HepG2 (cell line): Measurements from ENCODE around the gene MSI2. TPM values are rescaled to one million over a fixed set of nuclear protein-coding genes. Genes with fewer than 3 reads are reported as not detected.

Experiments used
- HNF4A ChIP-seq: sonication (generic); formaldehyde crosslinking; IDR thresholded peaks from 2 replicates; pipeline ENCODE4 v1.4.0; 2020; ENCODE audit warnings: missing genetic modification reagents
- ISL2 ChIP-seq: sonication (generic); formaldehyde crosslinking; IDR thresholded peaks from 2 replicates; pipeline ENCODE4 v1.5.0; 2020; ENCODE audit warnings: missing genetic modification reagents
- MIER3 ChIP-seq: IDR thresholded peaks from 2 replicates; pipeline ENCODE4 v1.6.1; 2016; ENCODE audit warnings: missing compliant biosample characterization, borderline replicate concordance
- SP140L ChIP-seq: sonication (generic); formaldehyde crosslinking; IDR thresholded peaks from 2 replicates; pipeline ENCODE4 v1.4.0; 2020; ENCODE audit warnings: missing genetic modification reagents, borderline replicate concordance
- ZNF331 ChIP-seq: sonication (generic); formaldehyde crosslinking; IDR thresholded peaks from 2 replicates; pipeline ENCODE4 v1.4.0; 2020; ENCODE audit warnings: missing genetic modification reagents
- ZNF431 ChIP-seq: sonication (generic); formaldehyde crosslinking; IDR thresholded peaks from 2 replicates; pipeline ENCODE4 v1.9.0; 2022; ENCODE audit warnings: missing genetic modification reagents, low read depth, mild to moderate bottlenecking, borderline replicate concordance
- ZSCAN25 ChIP-seq: sonication (generic); formaldehyde crosslinking; IDR thresholded peaks from 2 replicates; pipeline ENCODE4 v1.8.0; 2022; ENCODE audit warnings: mild to moderate bottlenecking, missing genetic modification reagents
- polyA plus RNA-seq, 8 experiments: library from polyadenylated mRNA; depleted of rRNA in 3 of 8; stranded (reverse) in 7 of 8; unstranded in 1 of 8; fragments of >200 nt; fragmentation: Illumina TruSeq in 4 of 8; extraction: Trizol in 4 of 8; gene quantifications; 2 replicates each; pipeline versions ENCODE4 v1.2.1 to v1.2.3, GENCODE V29; 2011 to 2016; ENCODE audit warnings: low read depth in 4 of 8, missing spikeins in 1 of 8, mixed read lengths in 1 of 8; ENCODE audit not compliant: insufficient read depth in 1 of 8
- total RNA-seq, 5 experiments: library from RNA; depleted of rRNA; stranded (reverse); fragments of >200 nt; fragmentation: Illumina TruSeq; extraction: Trizol; gene quantifications; 2 replicates each; pipeline ENCODE4 v1.2.3, GENCODE V29; 2016; ENCODE audit warnings: low read depth in 1 of 5
- TF ChIP-seq, protein P1 (sequence below): sonication (generic); formaldehyde crosslinking; IDR thresholded peaks from 2 replicates; pipeline ENCODE4 v1.5.0; 2020; ENCODE audit warnings: missing genetic modification reagents
- TF ChIP-seq, protein P2 (sequence below): IDR thresholded peaks from 2 replicates; pipeline ENCODE4 v1.6.1; 2012; ENCODE audit warnings: inconsistent platforms
- TF ChIP-seq, protein P3 (sequence below): sonication (generic); formaldehyde crosslinking; IDR thresholded peaks from 2 replicates; pipeline ENCODE4 v1.8.0; 2022; ENCODE audit warnings: low read depth, missing genetic modification reagents
- TF ChIP-seq, protein P4 (sequence below): sonication (generic); formaldehyde crosslinking; IDR thresholded peaks from 2 replicates; pipeline ENCODE4 v1.5.0; 2020; ENCODE audit warnings: mild to moderate bottlenecking, missing genetic modification reagents

The MSI2 gene
- total and polyA plus RNA-seq, 2 of the 13 experiments (the other 11 are each of a cell fraction or from before 2014, with no cell fraction given), result 77.5 to 78.4 TPM

DNA sequence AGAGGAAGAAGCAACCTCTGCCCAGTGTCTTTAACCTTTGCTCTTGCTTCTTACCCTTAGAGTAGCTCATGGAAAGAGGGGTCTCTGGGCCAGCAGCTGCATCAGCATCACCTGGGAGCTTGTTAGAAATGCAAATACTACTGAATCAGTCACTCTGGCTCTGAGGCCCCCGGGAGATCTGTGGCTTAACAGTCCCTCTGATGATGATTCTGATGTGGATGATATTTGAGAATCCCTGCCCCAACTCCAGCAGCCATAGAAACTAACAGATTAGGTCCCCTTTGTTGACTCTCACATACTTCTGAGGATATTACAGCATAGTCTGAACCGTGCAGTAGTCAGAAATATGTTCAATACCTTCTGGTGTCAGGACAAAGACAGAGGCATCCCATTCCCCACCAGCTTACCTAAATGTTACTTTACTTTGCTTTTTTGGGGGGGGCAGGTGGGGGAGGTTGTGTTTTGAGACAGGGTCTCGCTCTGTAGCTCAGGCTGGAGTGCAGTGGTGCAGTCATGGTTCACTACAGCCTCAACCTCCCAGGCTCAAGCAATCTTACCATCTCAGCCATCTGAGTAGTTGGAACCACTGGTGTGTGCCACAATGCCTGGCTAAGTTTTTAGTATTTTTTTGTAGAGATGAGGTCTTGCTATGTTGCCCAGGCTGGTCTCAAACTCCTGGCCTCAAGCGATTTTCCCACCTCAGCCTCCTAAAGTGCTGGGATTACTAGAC lies 268.7 kb downstream of the MSI2 start (continued):
- TF ChIP-seq MIER3, result no peak
- no peak for TF ChIP-seq ZNF331
- TF ChIP-seq, protein P1, sequence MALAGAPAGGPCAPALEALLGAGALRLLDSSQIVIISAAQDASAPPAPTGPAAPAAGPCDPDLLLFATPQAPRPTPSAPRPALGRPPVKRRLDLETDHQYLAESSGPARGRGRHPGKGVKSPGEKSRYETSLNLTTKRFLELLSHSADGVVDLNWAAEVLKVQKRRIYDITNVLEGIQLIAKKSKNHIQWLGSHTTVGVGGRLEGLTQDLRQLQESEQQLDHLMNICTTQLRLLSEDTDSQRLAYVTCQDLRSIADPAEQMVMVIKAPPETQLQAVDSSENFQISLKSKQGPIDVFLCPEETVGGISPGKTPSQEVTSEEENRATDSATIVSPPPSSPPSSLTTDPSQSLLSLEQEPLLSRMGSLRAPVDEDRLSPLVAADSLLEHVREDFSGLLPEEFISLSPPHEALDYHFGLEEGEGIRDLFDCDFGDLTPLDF (CRISPR knock-in tag), result no peak
- no peak for TF ChIP-seq SP140L (CRISPR knock-in tag)
- no peak for TF ChIP-seq ZNF431 (CRISPR knock-in tag)
- peak; percentile 19; the same call in 1 of the 2 replicates for TF ChIP-seq HNF4A (CRISPR knock-in tag)
- no peak for TF ChIP-seq ISL2 (CRISPR knock-in tag)
- TF ChIP-seq, protein P2, sequence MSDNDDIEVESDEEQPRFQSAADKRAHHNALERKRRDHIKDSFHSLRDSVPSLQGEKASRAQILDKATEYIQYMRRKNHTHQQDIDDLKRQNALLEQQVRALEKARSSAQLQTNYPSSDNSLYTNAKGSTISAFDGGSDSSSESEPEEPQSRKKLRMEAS, result no peak
- TF ChIP-seq, protein P3, sequence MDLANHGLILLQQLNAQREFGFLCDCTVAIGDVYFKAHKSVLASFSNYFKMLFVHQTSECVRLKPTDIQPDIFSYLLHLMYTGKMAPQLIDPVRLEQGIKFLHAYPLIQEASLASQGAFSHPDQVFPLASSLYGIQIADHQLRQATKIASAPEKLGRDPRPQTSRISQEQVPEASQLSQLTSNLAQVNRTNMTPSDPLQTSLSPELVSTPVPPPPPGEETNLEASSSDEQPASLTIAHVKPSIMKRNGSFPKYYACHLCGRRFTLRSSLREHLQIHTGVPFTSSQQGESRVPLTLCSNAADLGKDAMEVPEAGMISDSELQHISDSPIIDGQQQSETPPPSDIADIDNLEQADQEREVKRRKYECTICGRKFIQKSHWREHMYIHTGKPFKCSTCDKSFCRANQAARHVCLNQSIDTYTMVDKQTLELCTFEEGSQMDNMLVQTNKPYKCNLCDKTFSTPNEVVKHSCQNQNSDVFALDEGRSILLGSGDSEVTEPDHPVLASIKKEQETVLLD (CRISPR knock-in tag), result no peak
- TF ChIP-seq, protein P4, sequence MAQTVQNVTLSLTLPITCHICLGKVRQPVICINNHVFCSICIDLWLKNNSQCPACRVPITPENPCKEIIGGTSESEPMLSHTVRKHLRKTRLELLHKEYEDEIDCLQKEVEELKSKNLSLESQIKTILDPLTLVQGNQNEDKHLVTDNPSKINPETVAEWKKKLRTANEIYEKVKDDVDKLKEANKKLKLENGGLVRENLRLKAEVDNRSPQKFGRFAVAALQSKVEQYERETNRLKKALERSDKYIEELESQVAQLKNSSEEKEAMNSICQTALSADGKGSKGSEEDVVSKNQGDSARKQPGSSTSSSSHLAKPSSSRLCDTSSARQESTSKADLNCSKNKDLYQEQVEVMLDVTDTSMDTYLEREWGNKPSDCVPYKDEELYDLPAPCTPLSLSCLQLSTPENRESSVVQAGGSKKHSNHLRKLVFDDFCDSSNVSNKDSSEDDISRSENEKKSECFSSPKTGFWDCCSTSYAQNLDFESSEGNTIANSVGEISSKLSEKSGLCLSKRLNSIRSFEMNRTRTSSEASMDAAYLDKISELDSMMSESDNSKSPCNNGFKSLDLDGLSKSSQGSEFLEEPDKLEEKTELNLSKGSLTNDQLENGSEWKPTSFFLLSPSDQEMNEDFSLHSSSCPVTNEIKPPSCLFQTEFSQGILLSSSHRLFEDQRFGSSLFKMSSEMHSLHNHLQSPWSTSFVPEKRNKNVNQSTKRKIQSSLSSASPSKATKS (CRISPR knock-in tag), result no peak
- no peak for TF ChIP-seq ZSCAN25 (CRISPR knock-in tag)
